ENCODE measurements around the gene EPHA8. TPM values are rescaled to one million over a fixed set of nuclear protein-coding genes. Genes with fewer than 3 reads are reported as not detected.

The EPHA8 gene
- polyA plus RNA-seq, 1 of the 3 experiments (the other 2 are of a cell fraction) = 0.02 TPM

GRCh38 chr1:22587247-22587646, 24.0 kb downstream of the EPHA8 start:
- H3K4me1 ChIP-seq (ENCODE audit: control insufficient read depth in 1 of 2, insufficient read depth in 2 of 2, low read depth in 1 of 2, low read length in 1 of 2) = peaks cover 0 to 27% of the 10 kb centered on the region in 2 experiments; a peak in 2 of 4 replicates
- H3K27ac ChIP-seq (ENCODE audit: low read depth in 2 of 2, low read length in 1 of 2) = no peak overlapping the region
- CTCF ChIA-PET = interaction anchor here (1.2 to 6.2 kb wide), 4 partner anchors 14 to 67 kb away, joined by 3 to 32 read pairs (median 6); no protein-coding TSS in a partner anchor
- no peaks in the 10 kb centered on the region for H3K36me3 ChIP-seq (replicated peaks in 1 of 2; ENCODE audit: control insufficient read depth in 1 of 2, insufficient read depth in 2 of 2, low read length in 1 of 2)
- no peak overlapping the region for H3K9ac ChIP-seq
- no peak overlapping the region for H3K4me2 ChIP-seq
- no peak for DNase-seq
- TF ChIP-seq, protein P1, sequence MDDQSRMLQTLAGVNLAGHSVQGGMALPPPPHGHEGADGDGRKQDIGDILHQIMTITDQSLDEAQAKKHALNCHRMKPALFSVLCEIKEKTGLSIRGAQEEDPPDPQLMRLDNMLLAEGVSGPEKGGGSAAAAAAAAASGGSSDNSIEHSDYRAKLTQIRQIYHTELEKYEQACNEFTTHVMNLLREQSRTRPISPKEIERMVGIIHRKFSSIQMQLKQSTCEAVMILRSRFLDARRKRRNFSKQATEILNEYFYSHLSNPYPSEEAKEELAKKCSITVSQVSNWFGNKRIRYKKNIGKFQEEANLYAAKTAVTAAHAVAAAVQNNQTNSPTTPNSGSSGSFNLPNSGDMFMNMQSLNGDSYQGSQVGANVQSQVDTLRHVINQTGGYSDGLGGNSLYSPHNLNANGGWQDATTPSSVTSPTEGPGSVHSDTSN (IDR thresholded peaks at IDR 0.05) = no peak
- TF ChIP-seq RFX5 (IDR thresholded peaks at IDR 0.05; ENCODE audit: low read length) = no peak
- TF ChIP-seq FOXM1 (IDR thresholded peaks at IDR 0.05; ENCODE audit: low read depth) = no peak
- TF ChIP-seq FOXJ3 (CRISPR knock-in tag; IDR thresholded peaks at IDR 0.05) = no peak
- no peak for TF ChIP-seq FOSL2 (IDR thresholded peaks at IDR 0.05; ENCODE audit: borderline replicate concordance, low read depth)
- TF ChIP-seq TCF12 (IDR thresholded peaks at IDR 0.05) = no peak
- no peak for TF ChIP-seq CHD2 (IDR thresholded peaks at IDR 0.05; ENCODE audit: low read length, partially characterized antibody)
- no peak for TF ChIP-seq NRF1 (IDR thresholded peaks at IDR 0.05; ENCODE audit: low read depth, low read length)
- TF ChIP-seq TAF1 (IDR thresholded peaks at IDR 0.05; ENCODE audit: borderline replicate concordance, low read depth, low read length) = no peak
- no peak for TF ChIP-seq ZBTB33 (IDR thresholded peaks at IDR 0.05; ENCODE audit: borderline replicate concordance, low read depth)
- TF ChIP-seq SIN3A (IDR thresholded peaks at IDR 0.05; ENCODE audit: borderline replicate concordance, low read depth, low read length) = no peak
- TF ChIP-seq RCOR1 (IDR thresholded peaks at IDR 0.05; ENCODE audit: low read length) = no peak
- TF ChIP-seq POLR2AphosphoS5 (IDR thresholded peaks at IDR 0.05; ENCODE audit: low read depth, low read length) = no peak
- no peak for TF ChIP-seq MEF2A (IDR thresholded peaks at IDR 0.05; ENCODE audit: borderline replicate concordance, low read depth)
- TF ChIP-seq JUND (IDR thresholded peaks at IDR 0.05) = no peak
- no peaks in the 10 kb centered on the region for H3F3A ChIP-seq (replicated peaks; ENCODE audit: insufficient read depth)
- WGBS (ENCODE audit: low lambda C conversion rate) = 21% methylated on average over 3 of the region's 7 CpGs
- no peaks in the 10 kb centered on the region; the same call in 1 of the 2 replicates for H3K27me3 ChIP-seq (ENCODE audit: insufficient read depth)
- H3K4me3 ChIP-seq (ENCODE audit: low read depth in 2 of 2, low read length in 1 of 2) = no peak overlapping the region
- no peak overlapping the region for H2AFZ ChIP-seq (ENCODE audit: low read depth)
- POLR2A ChIA-PET = no interaction called here
- no peaks in the 10 kb centered on the region for H3K9me3 ChIP-seq
- H3K79me2 ChIP-seq (ENCODE audit: insufficient read depth) = no peaks in the 10 kb centered on the region
- no peaks in the 10 kb centered on the region for H3K9me2 ChIP-seq
- no peaks in the 10 kb centered on the region for H4K20me1 ChIP-seq (ENCODE audit: insufficient read depth)

GRCh38 chr1:22588899-22589422, 25.7 kb downstream of the EPHA8 start:
- DNase-seq = no peak
- WGBS (ENCODE audit: low lambda C conversion rate) = 94% methylated on average over 2 of the region's 24 CpGs
- no peaks in the 10 kb centered on the region for H3K36me3 ChIP-seq (replicated peaks in 1 of 2; ENCODE audit: control insufficient read depth in 1 of 2, insufficient read depth in 2 of 2, low read length in 1 of 2)
- no peak overlapping the region for H3K9ac ChIP-seq
- no peaks in the 10 kb centered on the region for H3K27me3 ChIP-seq (ENCODE audit: insufficient read depth)
- no peaks in the 10 kb centered on the region for H3K79me2 ChIP-seq (ENCODE audit: insufficient read depth)
- ChIA-PET POLR2A (no interaction called here), CTCF (no interaction called here)
- no peak overlapping the region for H3K4me2 ChIP-seq
- no peak overlapping the region for H3K4me3 ChIP-seq (ENCODE audit: low read depth in 2 of 2, low read length in 1 of 2)
- H2AFZ ChIP-seq (ENCODE audit: low read depth) = no peak overlapping the region
- H3K27ac ChIP-seq (ENCODE audit: low read depth in 2 of 2, low read length in 1 of 2) = no peak overlapping the region
- no peaks in the 10 kb centered on the region for H4K20me1 ChIP-seq (ENCODE audit: insufficient read depth)
- no peaks in the 10 kb centered on the region for H3K9me3 ChIP-seq
- peaks cover 0 to 10% of the 10 kb centered on the region in 2 experiments; a peak in 1 of 4 replicates for H3K4me1 ChIP-seq (ENCODE audit: control insufficient read depth in 1 of 2, insufficient read depth in 2 of 2, low read depth in 1 of 2, low read length in 1 of 2)
- H3K9me2 ChIP-seq = no peaks in the 10 kb centered on the region
- no peaks in the 10 kb centered on the region for H3F3A ChIP-seq (replicated peaks; ENCODE audit: insufficient read depth)
- TF ChIP-seq ZBTB33 (IDR thresholded peaks at IDR 0.05; ENCODE audit: borderline replicate concordance, low read depth) = no peak
- TF ChIP-seq SMC3 (IDR thresholded peaks at IDR 0.05; ENCODE audit: low read depth, low read length) = no peak
- no peak for TF ChIP-seq GABPA (IDR thresholded peaks at IDR 0.05; ENCODE audit: low read depth)
- no peak for TF ChIP-seq NFIC (IDR thresholded peaks at IDR 0.05; ENCODE audit: borderline replicate concordance)
- TF ChIP-seq MEF2A (IDR thresholded peaks at IDR 0.05; ENCODE audit: borderline replicate concordance, low read depth) = no peak
- no peak for TF ChIP-seq RAD21 (IDR thresholded peaks at IDR 0.05; ENCODE audit: low read length)
- TF ChIP-seq, protein P2, sequence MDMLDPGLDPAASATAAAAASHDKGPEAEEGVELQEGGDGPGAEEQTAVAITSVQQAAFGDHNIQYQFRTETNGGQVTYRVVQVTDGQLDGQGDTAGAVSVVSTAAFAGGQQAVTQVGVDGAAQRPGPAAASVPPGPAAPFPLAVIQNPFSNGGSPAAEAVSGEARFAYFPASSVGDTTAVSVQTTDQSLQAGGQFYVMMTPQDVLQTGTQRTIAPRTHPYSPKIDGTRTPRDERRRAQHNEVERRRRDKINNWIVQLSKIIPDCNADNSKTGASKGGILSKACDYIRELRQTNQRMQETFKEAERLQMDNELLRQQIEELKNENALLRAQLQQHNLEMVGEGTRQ (IDR thresholded peaks at IDR 0.05; ENCODE audit: borderline replicate concordance, low read depth, low read length) = no peak
- TF ChIP-seq SIN3A (IDR thresholded peaks at IDR 0.05; ENCODE audit: borderline replicate concordance, low read depth, low read length) = no peak
- TF ChIP-seq EZH2phosphoT487 (IDR thresholded peaks at IDR 0.05; ENCODE audit: borderline replicate concordance, low read depth) = no peak
- no peak for TF ChIP-seq NRF1 (IDR thresholded peaks at IDR 0.05; ENCODE audit: low read depth, low read length)
- TF ChIP-seq RFX5 (IDR thresholded peaks at IDR 0.05; ENCODE audit: low read length) = no peak

All from SK-N-SH (cell line).